NB4 (cell line): ENCODE measurements around the gene EFCAB6.

ENCODE experiments used
- DNase-seq: peaks from one replicate; pipeline ENCODE4 v3.0.0; 2010; ENCODE audit warnings: low read depth
- H3K4me3 ChIP-seq: one replicate; pipeline ENCODE4 v1.5.1; 2011; ENCODE audit warnings: mild to moderate bottlenecking, low read depth, low read length, moderate library complexity
- CTCF ChIP-seq: IDR thresholded peaks from one replicate; pipeline ENCODE4 v1.5.1; 2012; ENCODE audit warnings: low read depth, low read length
- MAX ChIP-seq: IDR thresholded peaks from 2 replicates; pipeline ENCODE4 v1.6.1; 2011; ENCODE audit warnings: low read depth, low read length
- MYC ChIP-seq: IDR thresholded peaks from 2 replicates; pipeline ENCODE4 v1.6.1; 2011; ENCODE audit warnings: low read depth, low read length
- POLR2A ChIP-seq: IDR thresholded peaks from 2 replicates; pipeline ENCODE4 v1.6.1; 2011; ENCODE audit warnings: mild to moderate bottlenecking; ENCODE audit not compliant: insufficient read length; ENCODE audit errors: extremely low read depth

Gene EFCAB6

GRCh38 chr22:43750751-43751150, 61.4 kb downstream of the EFCAB6 start:
- no peak for TF ChIP-seq MAX
- TF ChIP-seq POLR2A = no peak

GRCh38 chr22:43749473-43749872, 62.6 kb downstream of the EFCAB6 start:
- no peak for TF ChIP-seq MYC
- TF ChIP-seq CTCF = no peak
- TF ChIP-seq POLR2A = no peak
- TF ChIP-seq MAX = no peak
- no peak overlapping the region for H3K4me3 ChIP-seq
- no peak for DNase-seq

More at GRCh38 chr22:43750751-43751150, 61.4 kb downstream of the EFCAB6 start:
- DNase-seq = no peak
- H3K4me3 ChIP-seq = no peak overlapping the region

- no peak for DNase-seq
- TF ChIP-seq MYC = no peak
- TF ChIP-seq MAX = no peak
- no peak for TF ChIP-seq POLR2A
- TF ChIP-seq CTCF = no peak
- no peak overlapping the region for H3K4me3 ChIP-seq
Observed at GRCh38 chr22:43747877-43748276, 64.2 kb downstream of the EFCAB6 start.

GRCh38 chr22:43747058-43747457, 65.0 kb downstream of the EFCAB6 start:
- no peak overlapping the region for H3K4me3 ChIP-seq
- TF ChIP-seq CTCF = no peak
- TF ChIP-seq POLR2A = no peak
- no peak for TF ChIP-seq MAX
- TF ChIP-seq MYC = no peak
- no peak for DNase-seq

GRCh38 chr22:43745783-43746356, 66.2 kb downstream of the EFCAB6 start:
- DNase-seq = no peak
- TF ChIP-seq MYC (no peak), MAX (no peak), CTCF (no peak), POLR2A (no peak)
- no peak overlapping the region for H3K4me3 ChIP-seq

- H3K4me3 ChIP-seq = no peak overlapping the region
- TF ChIP-seq POLR2A = no peak
- no peak for TF ChIP-seq MYC
- no peak for TF ChIP-seq MAX
- no peak for TF ChIP-seq CTCF
- DNase-seq = no peak
Observed at GRCh38 chr22:43745411-43745770, 66.7 kb downstream of the EFCAB6 start.
